HG03442 (cell line): ENCODE measurements around the gene DLGAP1.

Source experiments
- ATAC-seq: cut with Tn5 transposase; IDR thresholded peaks from one replicate; pipeline ENCODE4 v1.9.1; 2021; ENCODE audit warnings: mild to moderate bottlenecking, moderate library complexity; ENCODE audit not compliant: unreplicated experiment

The DLGAP1 gene

GRCh38 chr18:3794537-3795348 is 660.4 kb downstream of the DLGAP1 start:
- ATAC-seq = no peak

DNA sequence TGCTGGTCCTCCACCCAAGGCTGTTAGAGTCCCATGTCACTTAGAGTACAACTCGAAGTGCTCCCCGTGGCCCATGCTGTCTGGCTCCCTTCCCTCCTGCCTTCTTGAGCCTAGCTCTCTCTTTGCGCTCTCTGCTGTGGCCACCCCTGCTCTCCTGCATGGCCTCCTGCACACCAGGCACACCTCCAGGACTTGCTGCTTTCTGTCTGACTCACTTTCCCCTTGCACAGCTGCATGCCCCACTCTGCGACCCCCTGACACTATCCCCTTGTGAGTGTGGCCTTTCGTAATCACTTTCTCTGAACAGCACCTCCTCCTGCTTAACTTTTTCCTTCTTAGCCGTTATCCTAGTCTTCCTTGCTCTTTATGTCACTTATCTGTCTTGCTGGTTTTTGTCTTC is 661.6 kb downstream of the DLGAP1 start:
- ATAC-seq = no peak

- ATAC-seq = no peak
These were observed 662.0 kb downstream of the DLGAP1 start for GRCh38 chr18:3793111-3793510.

GRCh38 chr18:3792711-3793110 is 662.4 kb downstream of the DLGAP1 start:
- no peak for ATAC-seq

DNA sequence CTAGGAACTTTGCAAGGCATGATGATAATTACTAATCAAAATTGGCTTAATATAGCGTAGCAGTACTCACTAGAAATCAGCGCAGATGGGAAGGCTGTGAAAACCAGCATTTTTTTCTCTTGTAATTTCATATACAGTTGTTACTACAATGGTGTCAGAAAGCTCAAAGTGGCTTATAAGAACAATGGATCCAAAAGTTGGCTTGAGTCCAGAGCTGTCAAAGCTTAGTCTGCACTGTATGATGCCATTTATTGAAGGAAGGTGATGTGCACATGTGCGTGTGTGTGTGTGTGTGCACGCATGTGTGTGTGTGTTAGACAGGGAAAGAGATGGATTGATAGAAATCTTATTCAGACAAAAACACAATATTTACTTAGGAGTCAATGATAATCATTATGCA is 663.9 kb downstream of the DLGAP1 start:
- ATAC-seq = no peak

DNA sequence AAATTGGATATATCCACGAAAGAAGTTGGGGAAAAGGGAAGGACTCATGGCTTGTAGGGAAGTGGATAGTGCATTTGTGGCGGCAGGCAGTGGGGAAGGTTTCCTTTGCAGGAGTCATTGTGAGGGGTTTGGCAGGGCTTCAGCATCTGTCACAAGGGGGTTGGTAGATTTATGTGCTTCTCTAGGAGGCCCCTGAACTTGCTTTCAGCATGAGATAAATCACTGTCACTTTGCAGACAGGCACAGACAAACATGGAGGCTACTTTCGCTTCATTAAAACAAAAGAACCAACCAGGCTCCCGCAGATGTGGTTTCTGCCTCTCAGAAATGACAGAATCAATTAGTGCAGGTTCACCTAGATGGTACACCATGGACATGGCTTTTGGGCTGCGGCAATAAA is 664.4 kb downstream of the DLGAP1 start:
- no peak for ATAC-seq

- ATAC-seq = no peak
These were observed 665.6 kb downstream of the DLGAP1 start for GRCh38 chr18:3789525-3789924.

DNA sequence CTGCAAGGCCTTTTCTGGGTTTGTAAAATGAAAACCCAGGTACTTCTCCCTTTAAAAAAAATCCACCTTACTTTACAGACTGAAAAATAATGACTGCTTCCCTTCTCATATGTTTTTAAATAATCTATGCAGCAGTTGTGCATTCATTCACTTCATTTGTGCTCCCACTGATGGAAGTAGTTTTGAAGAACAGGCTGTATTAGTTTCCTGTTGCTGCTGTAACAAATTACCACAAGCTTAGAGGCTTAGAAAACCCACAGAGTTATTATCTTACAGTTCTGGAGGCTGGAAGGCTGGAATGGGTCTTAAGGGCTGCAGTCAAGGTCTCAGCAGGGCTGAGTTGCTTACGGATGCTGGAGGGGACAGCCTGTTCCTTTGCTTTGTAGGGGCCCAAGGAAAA is 670.2 kb downstream of the DLGAP1 start:
- no peak for ATAC-seq

GRCh38 chr18:3782901-3783300 is 672.2 kb downstream of the DLGAP1 start:
- ATAC-seq = no peak

- ATAC-seq = no peak
These were observed 677.4 kb downstream of the DLGAP1 start for GRCh38 chr18:3777719-3778118.

GRCh38 chr18:3777122-3777521 is 678.0 kb downstream of the DLGAP1 start:
- ATAC-seq = no peak

DNA sequence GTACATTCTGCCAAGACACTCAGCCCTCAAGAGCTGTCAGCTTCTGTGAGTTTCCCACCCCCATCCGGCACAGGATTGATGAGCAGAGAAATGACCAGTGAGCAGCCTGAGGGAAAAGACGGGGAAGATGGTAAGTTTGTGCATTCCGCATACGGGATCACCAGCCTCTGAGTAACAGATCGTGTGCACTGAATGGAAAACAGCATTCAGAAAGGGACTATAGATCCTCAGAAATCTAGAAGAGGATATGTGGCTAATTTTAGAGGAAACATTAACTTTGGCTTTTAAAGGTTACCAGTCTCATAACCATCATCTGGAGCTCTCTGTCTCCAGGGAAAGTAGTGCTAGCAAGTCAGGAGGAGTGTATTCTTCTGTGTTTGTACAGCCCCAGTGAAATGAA is 679.1 kb downstream of the DLGAP1 start:
- ATAC-seq = no peak

DNA sequence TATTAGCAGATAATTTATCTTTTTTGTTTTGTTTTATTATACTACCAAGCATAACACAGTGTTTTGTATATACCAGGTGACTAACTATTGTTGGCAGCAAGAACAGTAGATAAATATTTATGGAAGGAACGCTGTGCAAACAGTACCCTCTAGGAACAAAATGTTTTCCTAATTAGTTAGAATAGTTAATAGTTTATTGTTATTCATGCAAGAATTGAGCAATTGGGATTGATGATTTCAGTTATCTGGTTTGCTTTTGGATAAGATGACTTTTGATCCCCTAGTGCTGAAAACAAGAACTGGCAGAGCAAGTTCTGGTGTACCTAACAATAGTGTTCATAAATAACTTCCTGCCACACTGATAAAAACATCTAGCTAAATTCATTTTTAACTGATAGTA is 681.8 kb downstream of the DLGAP1 start:
- no peak for ATAC-seq

GRCh38 chr18:3771121-3771971 is 683.8 kb downstream of the DLGAP1 start:
- peak; percentile 98 for ATAC-seq

DNA sequence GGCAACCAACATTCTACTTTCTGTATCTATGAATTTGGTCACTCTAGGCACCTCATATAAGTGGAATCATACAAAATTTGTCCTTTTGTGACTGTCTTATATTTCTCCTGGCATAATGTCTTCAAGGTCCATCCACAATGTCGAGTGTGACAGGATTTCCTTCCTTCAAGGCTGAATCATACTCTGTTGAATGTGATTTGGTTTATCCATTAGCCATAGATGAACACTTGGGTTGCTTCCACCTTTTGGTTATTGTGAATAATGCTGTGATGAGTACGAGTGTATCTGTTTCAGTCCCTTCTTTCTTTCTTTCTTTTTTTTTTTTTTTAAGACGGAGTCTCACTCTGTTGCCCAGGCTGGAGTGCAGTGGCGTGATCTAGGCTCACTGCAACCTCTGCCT is 693.8 kb downstream of the DLGAP1 start:
- ATAC-seq = no peak

- ATAC-seq = no peak
These were observed 694.4 kb downstream of the DLGAP1 start for GRCh38 chr18:3760741-3761140.

GRCh38 chr18:3759099-3759498 is 696.0 kb downstream of the DLGAP1 start:
- ATAC-seq = no peak

- ATAC-seq = no peak
These were observed 696.6 kb downstream of the DLGAP1 start for GRCh38 chr18:3758531-3758930.

GRCh38 chr18:3757361-3757760 is 697.7 kb downstream of the DLGAP1 start:
- ATAC-seq = no peak

DNA sequence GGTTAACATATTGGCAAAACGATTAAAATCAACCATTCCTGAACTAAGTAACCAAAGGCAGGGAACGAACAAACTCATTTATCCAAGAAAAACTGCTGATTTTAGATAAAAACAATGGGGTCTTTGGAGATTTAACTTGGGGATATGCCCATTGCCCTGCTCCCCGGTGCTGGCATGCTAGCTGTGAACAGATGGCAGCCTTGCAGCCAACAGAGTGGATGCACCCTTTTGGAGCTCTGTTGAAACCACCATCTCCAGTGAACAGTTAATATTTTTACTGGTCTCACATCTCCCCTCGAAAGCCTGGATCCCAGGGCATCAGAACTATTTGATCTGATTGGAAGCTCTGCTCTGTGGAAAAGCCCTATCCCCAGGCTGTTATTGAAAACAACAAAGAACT is 702.0 kb downstream of the DLGAP1 start:
- ATAC-seq = no peak

DNA sequence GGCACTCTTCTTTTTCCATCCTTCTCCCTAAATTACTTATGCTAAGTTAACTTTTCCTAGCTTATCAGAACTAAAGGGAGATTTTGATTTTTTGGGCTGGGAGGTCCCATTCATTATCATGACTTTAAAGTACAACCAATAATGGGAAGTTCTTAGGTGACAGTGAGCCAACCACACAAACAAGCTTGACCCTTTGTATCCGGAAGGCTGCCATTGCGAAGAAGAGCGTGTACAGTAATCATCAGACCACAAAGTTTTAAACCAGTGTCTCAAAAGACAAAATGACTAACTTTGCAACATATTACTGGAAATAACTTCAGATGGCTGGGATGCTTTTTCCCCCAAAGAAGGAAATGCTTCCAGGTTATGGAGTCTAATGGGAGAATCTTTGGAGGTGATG is 707.0 kb downstream of the DLGAP1 start:
- no peak for ATAC-seq
